ENCODE measurements around the gene ITPRIPL2.

ITPRIPL2 gene

GRCh38 chr16:19168371-19169081, 54.8 kb downstream of the ITPRIPL2 start:
- Histone ChIP-seq H3K36me3 (ENCODE audit: control insufficient read depth, insufficient read depth, low read length) (peaks cover 2% of the 10 kb centered on the region), H3K9me3 (ENCODE audit: control insufficient read depth, low read length) (no peaks in the 10 kb centered on the region), H3K4me3 (ENCODE audit: extremely low read depth, insufficient read depth, low read length, poor library complexity, severe bottlenecking) (peak overlapping the region; percentile 83), H3K27ac (ENCODE audit: low read depth, low read length, severe bottlenecking) (no peak overlapping the region), H3K4me1 (ENCODE audit: control insufficient read depth, insufficient read depth, low read length, poor library complexity, severe bottlenecking) (peaks cover 15% of the 10 kb centered on the region)
- 0 to 1% methylated on average over 43 to 49 of the region's 68 CpGs for WGBS, 2 experiments (ENCODE audit: insufficient coverage in 2 of 2)

GRCh38 chr16:19169082-19169639, 55.4 kb downstream of the ITPRIPL2 start:
- Histone ChIP-seq H3K4me3 (ENCODE audit: extremely low read depth, insufficient read depth, low read length, poor library complexity, severe bottlenecking) (peak overlapping the region; percentile 83), H3K9me3 (ENCODE audit: control insufficient read depth, low read length) (no peaks in the 10 kb centered on the region), H3K36me3 (ENCODE audit: control insufficient read depth, insufficient read depth, low read length) (peaks cover 8% of the 10 kb centered on the region), H3K27ac (ENCODE audit: low read depth, low read length, severe bottlenecking) (no peak overlapping the region), H3K4me1 (ENCODE audit: control insufficient read depth, insufficient read depth, low read length, poor library complexity, severe bottlenecking) (peaks cover 15% of the 10 kb centered on the region)
- WGBS, 2 experiments (ENCODE audit: insufficient coverage in 2 of 2): 22 to 23% methylated on average over 15 to 16 of the region's 19 CpGs

DNA sequence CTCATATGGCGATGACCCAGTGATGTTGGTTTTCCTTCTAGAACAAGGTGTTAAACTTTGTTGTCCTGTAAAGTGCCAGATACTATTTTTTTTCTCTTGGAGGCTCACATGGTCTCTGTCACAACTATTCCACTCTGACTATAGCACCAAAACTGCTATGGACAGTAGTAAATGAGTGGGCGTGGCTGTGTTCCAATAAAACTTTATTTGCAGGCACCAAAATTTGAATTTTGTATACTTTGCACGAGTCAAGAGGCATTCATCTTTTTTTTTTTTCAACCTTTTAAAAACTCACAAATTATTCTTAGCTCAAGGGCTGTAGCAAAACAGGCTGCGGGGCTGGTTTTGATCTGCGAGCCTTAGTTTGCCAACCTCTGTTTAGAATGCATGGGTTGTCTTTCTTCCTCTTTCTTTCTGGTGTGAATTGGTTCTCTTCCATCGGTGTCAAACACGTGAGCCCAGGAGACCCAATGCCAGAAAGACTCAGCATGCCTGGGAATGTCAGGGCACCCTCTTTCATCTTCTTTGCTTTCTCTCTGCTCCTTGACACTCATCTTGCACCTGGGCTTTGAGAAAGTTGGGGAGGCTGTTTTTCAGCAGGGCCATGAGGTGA, 56.4 kb downstream of the ITPRIPL2 start:
- 80 to 100% methylated on average over 1 to 3 of the region's 7 CpGs for WGBS, 2 experiments (ENCODE audit: insufficient coverage in 2 of 2)
- H3K4me1 ChIP-seq (ENCODE audit: control insufficient read depth, insufficient read depth, low read length, poor library complexity, severe bottlenecking): peaks cover 9% of the 10 kb centered on the region
- no peak overlapping the region for H3K27ac ChIP-seq (ENCODE audit: low read depth, low read length, severe bottlenecking)
- peaks cover 13% of the 10 kb centered on the region for H3K36me3 ChIP-seq (ENCODE audit: control insufficient read depth, insufficient read depth, low read length)
- H3K4me3 ChIP-seq (ENCODE audit: extremely low read depth, insufficient read depth, low read length, poor library complexity, severe bottlenecking): no peak overlapping the region
- no peaks in the 10 kb centered on the region for H3K9me3 ChIP-seq (ENCODE audit: control insufficient read depth, low read length)
